Activated B cell treated with CpG ODN at 0.5 μM for 24 hours (primary cell): ENCODE measurements around the gene GALNS. TPM values are rescaled to one million over a fixed set of nuclear protein-coding genes. Genes with fewer than 3 reads are reported as not detected.

Source experiments
- ATAC-seq: fragments of 200-7000 bp; cut with Tn5 transposase; one replicate; pipeline ENCODE4 v1.10.0; 2021; ENCODE audit warnings: low read depth, mild to moderate bottlenecking, moderate library complexity
- CTCF ChIA-PET: fragments of 350-600 bp; sonication (Branson Sonifier 250); formaldehyde crosslinking; loops from one replicate; lab custom pipeline; 2021; ENCODE audit warnings: antibody characterized with exemption; lab: Charles Lee
- POLR2A ChIA-PET: fragments of 350-600 bp; sonication (Branson Sonifier 250); formaldehyde crosslinking; loops from one replicate; lab custom pipeline; 2021; ENCODE audit warnings: antibody characterized with exemption; lab: Charles Lee
- DNase-seq: peaks from one replicate; pipeline ENCODE4 v3.0.0; 2022
- H3K27ac Mint-ChIP-seq: one replicate; pipeline ENCODE4 v1.8.0; 2020; ENCODE audit warnings: mixed read lengths
- H3K27me3 Mint-ChIP-seq: one replicate; pipeline ENCODE4 v1.8.0; 2021; ENCODE audit warnings: mixed read lengths
- H3K36me3 Mint-ChIP-seq: one replicate; pipeline ENCODE4 v1.8.0; 2021; ENCODE audit warnings: low read depth, mixed read lengths
- H3K4me1 Mint-ChIP-seq: one replicate; pipeline ENCODE4 v1.8.0; 2021; ENCODE audit warnings: mixed read lengths
- H3K4me3 Mint-ChIP-seq: one replicate; pipeline ENCODE4 v1.8.0; 2020; ENCODE audit warnings: mild to moderate bottlenecking, mixed read lengths
- H3K9me3 Mint-ChIP-seq: one replicate; pipeline ENCODE4 v1.8.0; 2020; ENCODE audit warnings: mixed read lengths
- CTCF ChIP-seq: fragments of 200-600 bp; IDR thresholded peaks from one replicate; pipeline ENCODE4 v1.8.0; 2022; ENCODE audit warnings: antibody characterized with exemption, mild to moderate bottlenecking
- intact Hi-C: fragments of 100-400 bp; cut with micrococcal nuclease; formaldehyde crosslinking; loops from one replicate; pipeline ENCODE4 v1.15.1; 2024
- total RNA-seq: library from RNA; stranded (reverse); gene quantifications from 2 replicates; pipeline ENCODE4 v1.2.3, GENCODE V29; 2022

The GALNS gene
- total RNA-seq, 1 donor from 2014 or later = 48.3 TPM

DNA sequence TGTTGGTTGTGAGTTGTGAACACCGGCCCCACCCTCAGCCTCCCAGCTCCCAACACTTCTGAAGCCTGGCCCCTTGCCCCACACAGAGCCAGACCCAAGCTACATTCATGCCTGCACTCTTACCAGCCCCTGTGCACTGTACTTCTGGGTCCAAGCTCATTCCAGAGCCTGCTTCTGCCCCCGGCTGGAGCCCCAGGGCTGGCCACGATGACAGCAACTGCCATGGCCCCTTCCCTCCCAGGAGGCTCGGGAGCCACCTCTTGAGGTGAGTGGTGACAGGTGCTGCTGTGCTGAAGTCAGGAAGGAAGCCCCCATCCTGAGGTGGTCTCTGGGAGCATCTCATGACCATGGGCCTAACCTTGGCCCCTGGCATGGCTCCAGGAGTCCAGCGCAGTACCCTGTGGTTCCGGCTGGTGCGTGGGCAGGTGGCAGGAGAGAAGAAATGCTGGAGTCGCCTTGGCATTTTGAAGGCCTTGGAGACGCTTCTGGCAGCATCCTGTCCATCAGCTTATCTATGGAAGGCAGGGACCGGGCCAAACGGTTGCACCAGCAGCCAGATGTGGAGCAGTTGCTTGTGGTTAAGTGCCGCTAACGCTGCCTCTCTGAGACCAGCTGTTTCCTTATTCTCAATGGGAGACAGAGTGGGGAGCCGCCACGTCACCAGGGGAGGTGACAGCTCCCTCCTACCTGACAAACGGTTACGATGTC lies 57.0 kb downstream of the GALNS start:
- no peak overlapping the region for H3K4me3 Mint-ChIP-seq

GRCh38 chr16:88798772-88799455 lies 57.8 kb downstream of the GALNS start:
- intact Hi-C loops = no loop called here
- ChIA-PET CTCF (interaction anchor here (0.7 to 1.8 kb wide), 3 partner anchors 11 to 62 kb away, joined by 4 to 6 read pairs (median 4); no protein-coding TSS in a partner anchor), POLR2A (interaction anchor here (0.6 to 3.7 kb wide), 3 partner anchors 12 to 394 kb away, joined by 4 to 37 read pairs (median 5); partner anchors contain the start of gene APRT)
- DNase-seq (no peak), ATAC-seq (no peak)
- Mint-ChIP-seq H3K4me3 (no peak overlapping the region), H3K9me3 (no peaks in the 10 kb centered on the region), H3K36me3 (no peaks in the 10 kb centered on the region), H3K27me3 (no peaks in the 10 kb centered on the region), H3K4me1 (peaks cover 32% of the 10 kb centered on the region), H3K27ac (no peak overlapping the region)
- no peak for TF ChIP-seq CTCF

More for the DNA sequence above, 57.0 kb downstream of the GALNS start:
- Mint-ChIP-seq H3K27ac (no peak overlapping the region), H3K9me3 (no peaks in the 10 kb centered on the region), H3K36me3 (no peaks in the 10 kb centered on the region), H3K27me3 (no peaks in the 10 kb centered on the region), H3K4me1 (peaks cover 29% of the 10 kb centered on the region)
- ATAC-seq (no peak), DNase-seq (no peak)
- POLR2A ChIA-PET = interaction anchor here (2.1 to 3.7 kb wide), 2 partner anchors 12 to 18 kb away, joined by 5 to 37 read pairs; partner anchors contain the start of gene APRT
- intact Hi-C loops = no loop called here
- no peak for TF ChIP-seq CTCF
- CTCF ChIA-PET = interaction anchor here (0.7 to 1.8 kb wide), 3 partner anchors 12 to 62 kb away, joined by 4 to 6 read pairs (median 4); no protein-coding TSS in a partner anchor

- Mint-ChIP-seq H3K9me3 (no peaks in the 10 kb centered on the region), H3K36me3 (no peaks in the 10 kb centered on the region), H3K4me1 (peaks cover 40% of the 10 kb centered on the region), H3K4me3 (no peak overlapping the region), H3K27ac (no peak overlapping the region), H3K27me3 (no peaks in the 10 kb centered on the region)
- no peak for ATAC-seq
- TF ChIP-seq CTCF = no peak
- DNase-seq = no peak
- intact Hi-C loops = no loop called here
- CTCF ChIA-PET = no interaction called here
- POLR2A ChIA-PET = interaction anchor here (0.6 kb wide), 2 partner anchors 13 to 394 kb away, joined by 3 to 4 read pairs; no protein-coding TSS in a partner anchor
Measured at GRCh38 chr16:88798073-88798472, 58.7 kb downstream of the GALNS start.

DNA sequence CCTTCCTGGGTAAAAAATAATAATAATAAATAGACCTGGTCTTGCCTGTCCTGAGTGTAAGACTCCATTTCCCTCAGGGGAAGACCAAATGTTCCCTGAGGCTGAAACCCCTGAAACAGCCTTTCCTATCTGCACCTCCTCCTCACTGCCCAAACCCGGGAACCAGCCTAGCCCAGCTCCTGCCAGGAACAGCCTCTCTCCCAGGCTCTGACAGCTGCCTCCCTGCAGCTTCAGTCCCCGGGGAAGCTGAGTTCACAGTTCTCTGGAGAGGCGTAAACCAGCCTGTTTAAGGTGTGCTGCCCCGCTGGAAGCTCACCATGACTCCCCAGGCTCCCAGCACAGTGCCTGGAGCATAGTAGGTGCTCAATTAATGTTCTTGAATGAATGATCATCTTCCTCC lies 60.5 kb downstream of the GALNS start:
- intact Hi-C loops = no loop called here
- no peaks in the 10 kb centered on the region for H3K27me3 Mint-ChIP-seq
- no peaks in the 10 kb centered on the region for H3K36me3 Mint-ChIP-seq
- H3K9me3 Mint-ChIP-seq = no peaks in the 10 kb centered on the region
- no peak overlapping the region for H3K4me3 Mint-ChIP-seq
- ATAC-seq (no peak), DNase-seq (no peak)
- CTCF ChIA-PET = no interaction called here
- no peak overlapping the region for H3K27ac Mint-ChIP-seq
- H3K4me1 Mint-ChIP-seq = peaks cover 46% of the 10 kb centered on the region
- POLR2A ChIA-PET = interaction anchor here (0.8 kb wide), 1 partner anchor 51 kb away, joined by 7 read pairs; no protein-coding TSS in a partner anchor
- no peak for TF ChIP-seq CTCF
